K562 treated with DMSO at 1 percent for 4 hours (cell line): ENCODE data around the gene CPED1. TPM values are rescaled to one million over a fixed set of nuclear protein-coding genes. Genes with fewer than 3 reads are reported as not detected.

Source experiments
- total RNA-seq: library from RNA; unstranded; fragments of 300-600 nt; gene quantifications from 2 replicates; pipeline ENCODE4 v1.2.3, GENCODE V29; 2022; ENCODE audit not compliant: insufficient read depth

CPED1 gene
- 99.4 and 105 TPM in 2 replicates for total RNA-seq

GRCh38 chr7:120988591-120989256 is at the start of gene CPED1:
TSS of gene CPED1 (plus strand) at chr7:120988711. CDS start at chr7:120989622, 911 bp downstream.

GRCh38 chr7:120950539-120951308 is 37.8 kb upstream of the CPED1 start, which contains the start of gene ING3:
TSS of gene ING3 (plus strand) at chr7:120950777. CDS start at chr7:120950897, 120 bp downstream.

DNA sequence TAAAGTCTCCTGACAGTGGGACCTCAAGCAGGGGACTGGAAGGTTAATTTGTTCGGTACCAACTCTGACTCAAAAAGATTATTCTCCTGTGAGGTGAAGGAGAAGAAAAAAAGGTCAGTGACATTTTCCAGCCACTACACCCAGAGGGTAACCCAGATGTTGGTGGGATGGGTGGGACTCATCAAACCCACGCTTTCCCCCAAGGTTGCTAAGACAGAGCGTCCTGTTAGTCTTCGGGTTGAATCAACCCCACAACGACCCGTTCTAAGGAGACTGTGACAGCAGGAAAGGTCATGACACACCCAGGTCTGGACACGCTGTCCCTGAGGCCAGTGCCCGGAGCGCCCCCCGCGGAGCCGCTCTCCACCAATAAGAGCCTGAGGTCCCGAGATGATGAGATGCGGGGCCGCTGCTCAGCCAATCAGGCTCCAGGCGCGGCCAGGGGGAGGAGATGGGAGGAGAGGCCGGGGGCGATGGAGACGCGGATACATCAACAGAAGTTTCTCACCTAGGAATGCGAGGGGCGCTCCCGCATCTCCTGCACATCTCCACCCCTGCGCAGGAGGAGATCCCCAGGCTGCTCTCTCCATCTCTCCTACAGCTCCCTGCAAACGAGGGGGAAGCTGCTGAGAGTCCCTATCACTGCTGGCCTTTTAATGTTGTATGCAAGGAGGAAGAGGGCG is 340.1 kb downstream of the CPED1 start, which contains the start of gene WNT16:
WNT16 (plus strand) TSS at position 493 of the 683 bp plus-strand sequence. CDS start 293 bp downstream, outside the sequence.

Other genes with a start within 250 kb of the CPED1 start
- 1.6 TPM in 1 of 2 replicates, not detected in the other for gene TSPAN12, start 130.6 kb upstream of the CPED1 start, total RNA-seq
- 24.9 and 32.5 TPM in 2 replicates for gene ING3, start 37.9 kb upstream of the CPED1 start, total RNA-seq